CD4-positive, alpha-beta T cell treated with Interleukin-2 at 100 ng/mL for 4 hours (primary cell): ENCODE measurements around the gene APOD.

Source experiments
- DNase-seq: peaks from one replicate; pipeline ENCODE4 v3.0.0-alpha.2; 2020; ENCODE audit warnings: low spot score

The APOD gene

DNA sequence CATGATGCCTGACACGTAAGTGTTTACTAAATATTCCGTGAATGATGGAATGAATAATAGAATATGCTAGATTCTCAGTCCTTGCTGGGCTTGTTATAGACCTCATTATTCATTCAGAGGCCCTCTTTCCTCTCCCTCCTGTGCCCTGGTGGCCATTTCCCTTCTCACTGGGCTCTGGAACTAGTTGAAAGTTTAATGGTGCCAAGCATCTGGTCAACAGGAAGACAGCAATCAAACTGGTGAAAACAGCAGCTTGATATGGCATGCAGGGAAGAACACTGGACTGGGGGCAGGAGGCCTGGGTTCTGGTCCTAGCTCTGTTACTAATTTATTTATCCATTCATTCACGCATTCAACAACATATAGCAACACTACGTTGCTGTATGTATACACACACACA, 3.7 kb upstream of the APOD start:
- no peak for DNase-seq

DNA sequence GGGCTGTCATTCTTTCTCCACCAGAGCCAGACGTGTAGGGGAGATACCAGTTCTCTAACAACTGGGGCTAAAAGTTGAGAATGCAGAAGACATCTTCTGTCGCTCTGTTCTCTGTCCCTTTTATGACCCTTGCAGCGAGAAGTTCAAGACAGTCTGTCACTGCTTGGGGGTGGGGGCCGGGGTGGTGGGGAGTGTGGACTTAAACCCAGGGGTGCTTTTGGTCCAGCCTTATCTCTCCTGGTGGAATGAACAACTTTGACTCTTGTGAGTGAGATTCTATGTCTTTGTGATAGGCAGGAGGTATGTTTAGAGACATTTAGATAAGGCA, 767 bp upstream of the APOD start:
- no peak for DNase-seq

DNA sequence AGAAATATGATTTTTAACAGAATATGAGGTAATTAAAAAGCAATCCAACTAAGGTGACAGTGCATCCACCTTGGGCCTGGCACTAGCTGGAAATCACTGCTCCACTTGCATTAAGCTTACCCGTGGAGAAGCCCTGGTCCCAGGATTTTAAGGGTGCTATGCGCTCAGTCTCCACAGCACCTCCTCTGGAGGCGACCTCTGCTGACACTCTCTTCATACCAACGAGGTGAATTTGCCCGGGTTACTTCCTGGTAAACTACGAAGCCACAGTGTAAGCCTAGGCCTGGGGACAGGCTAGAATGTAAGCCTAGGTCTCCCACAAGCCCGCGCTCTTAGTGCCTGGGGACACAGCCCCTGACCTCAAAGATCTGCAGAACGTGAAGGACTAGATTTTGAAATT, 793 bp downstream of the APOD start:
- DNase-seq, result no peak

DNA sequence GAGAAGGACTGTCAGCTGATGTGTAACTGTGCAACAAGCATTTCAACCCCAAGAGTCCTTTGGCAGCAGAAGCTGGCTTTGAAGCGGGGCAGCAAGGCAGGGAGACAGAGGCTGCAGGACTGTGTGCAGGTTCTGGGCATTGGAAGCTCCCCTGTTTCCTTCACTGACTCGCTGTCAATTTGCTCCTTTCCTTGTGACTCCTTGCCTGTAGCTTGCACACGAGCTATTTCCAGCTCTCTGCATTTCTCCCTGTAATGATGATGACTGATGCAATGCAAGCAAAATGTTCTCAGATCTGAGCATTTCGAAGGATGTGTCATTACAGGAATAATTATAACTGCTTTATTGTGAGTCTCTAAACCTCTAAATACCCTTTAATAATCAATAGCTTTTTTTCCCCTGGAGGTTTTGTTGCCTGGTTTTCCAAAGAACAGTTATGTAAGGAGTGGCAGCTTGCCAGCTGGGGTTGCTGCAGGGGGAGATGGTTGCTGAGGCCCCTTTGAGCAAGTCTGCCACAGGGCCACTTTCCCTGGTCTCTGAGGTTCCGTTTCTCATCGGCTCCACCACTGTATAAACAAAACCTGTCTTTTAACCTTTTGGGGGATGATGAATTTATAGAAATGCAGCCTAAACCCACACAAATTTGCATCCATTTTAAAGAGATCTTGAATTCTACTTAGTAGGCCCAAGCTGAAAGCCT, 2.8 kb downstream of the APOD start:
- DNase-seq, result no peak

DNA sequence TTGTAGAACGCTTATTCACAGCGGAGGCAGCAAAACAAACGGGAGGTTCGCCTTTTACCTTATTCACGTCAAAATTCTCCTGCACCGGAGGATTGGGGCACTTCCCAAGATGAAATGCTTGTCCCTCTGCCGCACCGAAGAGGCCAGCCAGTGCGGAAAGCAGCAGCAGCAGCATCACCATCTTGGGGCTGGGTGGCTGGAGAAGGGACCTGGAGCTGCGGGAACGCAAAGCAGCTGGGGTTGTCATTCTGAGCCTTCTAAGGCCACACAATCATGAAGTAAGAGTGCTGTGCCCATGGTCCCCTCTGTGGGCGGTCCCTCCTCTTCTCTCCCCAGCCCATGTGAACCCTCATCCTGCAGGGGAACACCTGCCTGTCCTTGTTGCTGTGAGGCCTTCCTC, 4.5 kb downstream of the APOD start:
- no peak for DNase-seq

DNA sequence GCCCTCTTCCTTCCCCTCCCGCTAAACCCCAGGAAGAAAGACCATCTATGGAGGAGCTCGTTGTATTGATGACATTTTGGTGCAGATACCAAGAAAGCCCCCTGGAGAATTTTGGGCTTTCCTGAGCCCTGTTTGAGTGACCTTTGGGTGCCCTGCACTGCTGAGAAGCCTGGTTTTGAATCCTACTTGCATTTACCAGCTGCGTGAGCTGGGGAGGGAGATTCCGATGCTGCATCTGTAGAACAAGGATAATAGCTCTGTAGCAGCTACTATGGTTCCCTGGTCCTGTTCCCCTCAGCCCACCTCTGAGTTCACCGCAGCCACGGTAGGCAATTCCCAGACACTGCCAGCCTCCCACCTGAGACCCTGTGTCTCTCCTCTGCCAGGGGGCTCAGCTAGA, 5.2 kb downstream of the APOD start:
- no peak for DNase-seq

DNA sequence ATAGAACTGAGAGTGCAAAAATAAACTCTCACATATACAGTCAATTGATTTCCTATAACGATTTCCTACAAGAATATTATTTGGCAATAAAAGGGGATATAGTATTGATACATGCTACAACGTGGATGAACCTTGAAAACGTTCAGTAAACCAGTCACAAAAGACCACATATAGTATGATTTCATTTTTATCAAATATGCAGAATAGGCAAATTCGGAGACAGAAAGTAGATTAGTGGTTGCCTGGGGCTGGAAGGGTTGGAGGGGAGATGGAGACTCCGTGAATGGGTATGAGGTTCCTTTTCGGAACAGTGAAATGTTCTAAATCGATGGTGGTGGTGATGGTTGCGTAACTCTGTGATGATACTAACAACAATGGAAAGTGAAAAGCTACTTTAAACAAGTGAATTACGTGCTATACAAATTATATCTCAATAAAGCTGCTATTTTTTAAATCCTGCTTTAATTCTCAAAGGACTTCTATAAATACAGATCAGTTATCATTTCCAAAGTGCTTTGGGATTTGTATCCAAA, 6.0 kb downstream of the APOD start:
- no peak for DNase-seq

DNA sequence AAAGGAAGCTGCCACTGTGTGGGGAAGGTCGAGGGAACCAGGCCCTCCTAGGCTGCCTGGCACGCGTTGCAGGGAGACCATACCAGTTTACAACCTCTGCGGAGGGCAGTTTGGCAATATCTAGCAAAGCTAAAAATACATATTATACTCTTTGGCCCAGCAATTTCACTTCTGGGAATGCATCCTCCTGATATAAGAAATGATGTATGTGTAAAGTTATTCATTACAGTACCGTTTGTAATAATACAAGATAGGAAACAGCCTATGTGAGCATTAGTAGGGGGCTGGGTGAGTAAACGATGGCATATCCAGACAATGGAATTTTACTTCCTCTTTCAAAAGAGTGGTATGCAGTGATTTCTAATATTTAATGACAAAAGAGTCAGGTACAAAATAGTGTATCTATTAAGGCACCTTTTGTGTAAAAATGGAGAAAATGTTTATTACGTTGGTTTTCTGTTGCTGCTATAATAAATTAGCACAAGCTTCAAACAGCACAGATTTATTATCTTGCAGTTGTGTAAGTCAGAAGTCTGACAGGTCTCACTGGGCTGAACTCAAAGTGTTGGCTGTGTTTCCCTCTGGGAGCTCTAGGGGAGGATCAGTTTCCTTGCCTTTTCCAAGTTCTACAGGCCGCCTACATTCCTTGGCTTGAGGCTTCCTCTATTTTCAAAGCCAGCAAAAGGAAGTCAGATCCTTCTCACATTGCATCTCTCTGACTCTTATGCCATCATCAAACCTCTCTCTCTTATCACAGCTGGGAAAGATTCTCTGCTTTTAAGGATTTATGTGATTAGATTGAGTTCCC, 9.0 kb downstream of the APOD start:
- DNase-seq, result no peak

DNA sequence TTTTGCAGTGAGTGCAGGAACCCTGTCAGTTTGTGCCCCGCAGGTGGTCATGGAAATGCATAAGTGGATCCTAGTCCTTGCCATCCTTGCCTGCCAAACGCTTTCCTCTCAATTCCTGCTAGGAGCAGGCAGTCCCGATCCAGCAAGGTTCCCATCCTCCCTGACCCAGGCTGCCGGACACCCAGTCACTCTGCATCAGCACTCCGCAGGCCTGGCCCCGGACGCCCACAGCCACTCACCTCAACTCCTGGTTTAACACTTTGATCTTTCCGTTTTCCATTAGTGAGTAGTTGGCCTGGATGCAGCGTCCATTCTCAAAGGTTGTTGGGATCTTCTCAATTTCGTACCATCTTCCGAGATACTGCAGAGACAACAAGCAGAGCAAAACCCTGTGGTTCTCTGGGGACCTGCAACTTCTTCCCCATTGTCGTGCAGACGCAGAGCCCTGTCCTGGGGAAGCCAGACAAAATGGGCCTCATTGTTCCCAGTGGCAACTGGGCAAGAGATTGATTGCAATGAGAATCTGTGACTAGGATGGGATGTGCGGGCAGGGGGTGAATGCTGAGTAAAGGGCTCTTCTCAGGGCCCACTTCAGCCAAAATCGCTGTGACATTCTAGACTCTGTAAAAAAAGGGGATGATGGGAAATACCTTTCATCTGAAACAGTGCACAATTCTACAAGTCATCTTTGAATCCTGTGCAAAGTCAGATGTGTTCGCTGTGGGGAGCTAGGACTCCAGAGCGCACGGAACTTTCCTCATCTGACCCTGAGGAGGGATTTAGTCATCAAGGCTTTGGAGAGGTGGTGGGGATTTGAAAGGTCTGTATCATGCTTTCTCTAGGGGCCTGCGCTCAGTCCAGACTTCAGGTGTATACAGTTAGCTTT, 9.9 kb downstream of the APOD start:
- DNase-seq, result no peak

DNA sequence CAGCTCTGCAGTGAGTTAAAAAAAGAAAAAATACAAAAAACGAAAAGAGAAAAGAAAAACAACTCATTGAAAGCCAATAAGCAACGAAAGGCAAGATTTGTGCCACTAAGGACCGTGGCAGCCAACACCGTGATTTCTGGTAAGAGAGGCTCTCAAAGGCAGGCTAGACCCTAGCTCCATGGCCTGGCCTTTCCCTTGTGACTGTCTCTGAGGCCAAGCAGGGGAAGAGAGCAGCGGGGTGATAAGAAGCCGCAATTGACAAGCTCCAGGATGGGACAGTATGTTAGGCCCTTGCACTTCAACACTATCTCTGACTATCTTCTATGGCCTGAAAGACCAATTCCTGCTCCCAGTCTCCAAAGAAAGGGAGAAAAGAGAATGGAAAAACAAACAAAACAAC, 12.4 kb downstream of the APOD start:
- no peak for DNase-seq

DNA sequence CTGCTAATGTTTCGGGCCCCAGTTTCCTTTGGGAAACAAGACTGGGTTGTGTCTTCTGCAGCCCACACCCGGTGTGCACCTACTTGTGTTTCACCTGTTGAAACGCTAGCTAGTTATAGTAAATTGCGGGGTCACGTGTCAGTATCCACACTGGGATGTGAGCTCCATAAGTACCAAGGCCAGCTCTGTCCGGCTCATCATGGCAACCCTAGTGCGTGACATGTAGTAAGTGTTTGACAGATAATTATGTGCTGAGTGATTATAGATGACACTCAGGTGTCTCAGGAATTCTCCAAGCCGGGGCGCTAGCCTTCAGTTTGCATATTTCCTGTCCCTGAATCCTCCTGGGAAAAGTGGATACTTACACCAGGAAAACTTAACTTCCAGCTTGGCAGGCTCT, 12.8 kb downstream of the APOD start:
- DNase-seq, result no peak

DNA sequence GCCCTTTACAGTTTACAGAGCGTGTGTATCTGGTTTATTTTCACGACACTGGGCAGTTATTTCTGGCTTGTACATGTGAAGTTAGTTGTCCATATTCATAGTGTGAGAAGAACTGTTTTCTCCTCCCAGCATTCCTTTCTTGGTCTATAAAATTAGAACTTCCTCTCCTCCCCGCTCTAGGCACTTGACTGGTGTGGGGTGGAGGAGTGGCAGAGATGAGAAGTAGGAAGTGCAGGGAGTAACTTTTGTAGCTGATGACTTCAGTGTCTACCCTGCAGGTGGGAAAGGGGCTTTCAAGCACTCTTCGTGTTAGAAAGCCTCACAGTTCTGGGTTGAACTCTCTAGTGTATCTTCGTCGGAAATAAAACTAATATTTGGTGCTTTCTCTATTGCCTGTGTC, 13.4 kb downstream of the APOD start:
- DNase-seq, result no peak

DNA sequence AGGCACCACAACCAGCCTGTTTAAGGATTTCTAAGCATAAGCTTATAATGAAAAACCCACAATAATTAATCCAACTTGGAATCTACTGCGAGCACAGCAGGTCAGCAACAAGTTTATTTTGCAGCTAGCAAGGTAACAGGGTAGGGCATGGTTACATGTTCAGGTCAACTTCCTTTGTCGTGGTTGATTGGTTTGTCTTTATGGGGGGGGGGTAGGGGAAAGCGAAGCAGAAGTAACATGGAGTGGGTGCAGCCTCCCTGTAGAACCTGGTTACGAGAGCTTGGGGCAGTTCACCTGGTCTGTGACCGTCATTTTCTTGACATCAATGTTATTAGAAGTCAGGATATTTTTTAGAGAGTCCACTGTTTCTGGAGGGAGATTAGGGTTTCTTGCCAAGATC, 15.1 kb downstream of the APOD start:
- no peak for DNase-seq

DNA sequence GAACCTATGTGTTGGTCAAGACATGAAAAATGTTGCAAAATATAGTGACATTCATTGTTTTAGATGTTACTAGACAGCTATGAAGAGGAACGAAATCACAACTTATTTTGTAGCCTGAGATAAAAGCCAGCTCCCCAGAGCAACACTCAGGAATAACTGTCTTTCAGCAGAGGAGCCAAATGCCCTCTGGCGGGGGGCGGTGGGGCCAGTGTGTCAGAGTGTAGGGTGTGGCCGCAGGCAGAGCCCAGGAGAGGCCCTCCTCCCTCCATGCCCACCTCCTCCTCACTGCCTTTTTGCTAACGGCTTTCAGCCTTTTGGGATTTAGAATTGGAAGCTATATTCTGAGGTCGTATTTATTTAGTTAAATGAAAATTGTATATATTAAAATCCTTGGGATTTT, 16.9 kb downstream of the APOD start:
- no peak for DNase-seq

DNA sequence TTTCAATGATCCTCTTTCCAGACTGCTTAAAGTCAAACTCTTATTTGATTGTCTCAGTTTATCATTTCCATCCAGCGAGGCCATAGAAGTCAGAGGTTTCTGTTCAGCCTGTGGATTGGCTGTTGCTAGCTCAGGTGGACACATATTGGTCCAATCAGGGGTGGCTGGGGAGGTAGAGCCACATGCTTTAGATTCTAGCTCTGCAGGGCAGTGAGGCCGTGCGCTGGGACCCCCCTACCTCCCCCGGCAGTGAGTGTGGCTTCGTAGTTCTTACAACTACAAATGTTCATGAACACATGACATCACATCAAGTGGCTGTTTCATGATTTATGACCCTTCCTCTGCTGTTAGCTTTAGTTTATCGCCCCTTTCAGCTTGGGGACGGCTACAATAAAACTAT, 18.0 kb downstream of the APOD start:
- DNase-seq, result no peak

DNA sequence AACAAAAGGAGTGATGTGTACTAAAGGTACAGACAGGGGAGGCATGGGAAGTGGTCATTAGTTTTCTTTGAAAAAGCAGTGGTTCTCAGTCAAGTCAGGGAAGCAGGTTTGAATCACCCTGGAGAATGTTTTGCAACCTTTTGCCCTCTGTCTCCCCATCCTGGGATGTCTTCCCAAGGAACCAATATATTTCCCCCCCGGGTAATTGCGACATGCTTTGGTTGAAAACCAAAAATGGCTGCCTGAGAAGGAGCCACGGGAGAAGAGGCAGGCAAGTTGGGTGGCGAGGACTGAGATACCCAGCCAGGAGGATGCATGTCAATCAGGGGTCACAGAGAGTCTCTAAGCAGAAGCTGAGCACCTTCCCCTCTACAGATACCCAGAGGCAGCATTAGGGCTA, 20.4 kb downstream of the APOD start:
- no peak for DNase-seq

DNA sequence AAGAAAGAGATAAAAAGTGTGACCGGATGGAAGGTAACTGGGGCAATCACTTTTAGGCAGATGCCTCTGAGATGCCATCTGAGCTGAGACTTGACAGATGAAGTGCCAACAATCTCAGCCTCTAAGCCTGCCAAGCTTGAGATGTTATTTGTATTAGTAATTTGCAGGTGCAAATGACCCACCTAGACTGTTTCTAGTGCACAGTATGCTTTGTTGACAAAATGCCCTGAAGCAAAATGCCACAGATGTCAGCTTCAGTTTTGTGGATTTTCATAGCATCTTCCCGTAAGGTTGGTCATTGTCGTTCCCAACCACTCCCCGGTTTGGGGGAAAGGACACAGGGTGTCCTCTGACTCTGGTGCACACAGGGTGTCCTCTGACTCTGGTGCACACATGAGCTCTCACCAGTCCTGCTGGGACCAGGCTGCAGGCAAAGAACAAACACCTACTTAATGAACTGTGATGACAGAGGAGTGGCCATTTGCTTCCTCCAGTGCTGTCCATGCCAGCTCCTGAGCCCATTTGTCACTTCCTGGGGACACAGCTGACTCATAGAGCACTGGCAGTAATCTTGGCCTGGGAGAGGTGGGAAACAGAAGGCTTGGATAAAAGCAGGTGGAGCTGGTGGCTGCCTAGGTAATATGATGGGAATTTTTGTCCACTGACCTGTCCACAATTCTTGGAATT, 23.9 kb downstream of the APOD start:
- no peak for DNase-seq

DNA sequence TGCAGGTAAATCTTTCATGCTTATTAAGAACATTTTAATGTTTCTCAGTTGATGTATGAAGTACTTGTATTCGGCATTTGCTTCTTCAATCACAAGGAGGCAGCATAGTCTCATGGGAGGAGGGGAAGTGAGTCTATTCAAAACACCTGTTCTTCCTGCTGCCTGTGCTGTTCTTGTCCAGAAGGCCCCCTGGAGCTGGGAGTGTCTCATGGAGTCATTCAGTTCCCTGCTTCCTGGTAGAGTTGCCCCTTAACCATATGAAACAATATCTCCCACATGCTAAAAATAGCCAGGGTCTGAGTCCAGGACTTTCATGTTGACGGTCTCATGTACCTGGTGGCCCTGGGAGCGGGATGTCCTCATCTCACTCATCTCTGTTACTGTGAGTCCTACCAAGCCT, 25.1 kb downstream of the APOD start:
- peak; percentile 68 for DNase-seq

DNA sequence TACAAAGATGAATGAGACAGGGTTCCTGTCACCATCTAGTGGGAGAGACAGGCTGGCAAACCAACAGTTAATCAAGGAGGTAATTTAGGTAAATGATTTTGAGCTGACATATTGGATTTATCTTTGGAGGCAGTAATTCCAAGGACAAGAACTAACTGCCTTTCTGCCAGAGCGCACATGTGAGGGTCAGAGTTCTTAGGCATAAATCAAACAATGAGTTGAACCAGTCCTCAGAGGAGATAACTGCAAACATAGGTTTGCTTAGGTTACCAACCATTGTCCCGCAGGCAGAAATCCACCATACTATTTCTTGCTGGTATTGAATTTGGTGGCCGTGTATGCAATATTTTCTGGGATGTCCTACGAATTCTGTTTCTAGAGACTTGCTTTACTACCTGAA, 26.4 kb downstream of the APOD start:
- no peak for DNase-seq

DNA sequence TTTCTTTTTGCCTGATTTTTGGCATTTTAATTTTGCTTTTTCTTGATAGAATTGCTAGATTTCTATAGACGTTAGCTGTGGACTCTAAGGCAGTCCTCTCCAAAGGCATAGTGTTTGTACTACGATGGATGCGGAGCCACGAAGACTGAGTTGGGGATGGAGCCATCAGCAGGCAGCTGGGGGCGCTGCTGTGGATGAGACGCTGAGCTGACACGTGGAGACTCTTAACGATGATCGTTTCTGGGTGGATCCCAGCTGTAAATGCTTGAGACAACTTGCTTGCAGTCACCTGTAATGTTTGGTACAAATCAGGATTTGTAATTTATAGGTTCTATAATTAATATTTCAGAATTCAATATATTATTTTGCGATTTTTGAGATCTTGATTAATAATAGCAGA, 27.4 kb downstream of the APOD start:
- DNase-seq, result no peak

DNA sequence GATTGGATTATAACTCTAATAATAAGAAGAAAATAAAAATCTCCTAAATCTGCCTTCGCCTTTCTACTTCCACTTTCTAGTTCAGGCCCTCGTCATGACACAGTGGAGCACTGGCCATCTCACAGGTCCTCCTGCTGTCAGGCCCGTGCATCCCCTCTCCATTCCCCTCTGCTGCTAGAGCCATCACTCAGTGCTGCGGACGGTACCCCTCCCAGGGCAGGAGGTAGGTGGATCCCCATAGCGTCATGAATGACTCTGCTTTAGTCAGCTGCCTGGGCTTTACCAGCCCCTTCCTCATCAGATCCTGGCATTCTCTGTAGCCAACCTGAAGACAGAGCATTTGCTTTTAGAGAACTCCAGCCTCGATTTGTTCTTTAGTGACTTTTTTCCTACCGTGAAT, 28.6 kb downstream of the APOD start:
- DNase-seq, result no peak

DNA sequence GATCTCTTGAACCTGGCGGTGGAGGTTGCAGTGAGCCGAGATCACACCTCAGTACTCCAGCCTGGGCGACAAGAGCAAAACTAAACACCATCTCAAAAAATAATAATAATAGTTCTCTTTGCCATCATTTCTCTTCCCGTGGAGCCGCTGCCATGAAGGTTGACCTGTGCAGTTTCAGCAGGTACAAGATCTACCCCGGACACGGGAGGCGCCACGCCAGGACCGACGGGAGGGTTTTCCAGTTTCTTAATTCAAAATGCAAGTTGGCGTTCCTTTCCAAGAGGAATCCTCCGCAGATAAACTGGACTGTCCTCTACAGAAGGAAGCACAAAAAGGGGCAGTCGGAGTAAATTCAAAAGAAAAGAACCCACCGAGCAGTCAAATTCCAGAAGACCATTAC, 29.3 kb downstream of the APOD start:
- no peak for DNase-seq
